Esophagus muscularis mucosa (tissue), 3 donors: ENCODE data around the gene PXYLP1.

Experiments used
- POLR2A ChIP-seq: fragments of 450-650 bp; IDR thresholded peaks from one replicate; pipeline ENCODE4 v1.6.1; 2017; ENCODE audit warnings: antibody characterized with exemption, moderate library complexity, mild to moderate bottlenecking, low read depth
- TF ChIP-seq, protein P1 (sequence below), 3 experiments: fragments of 200-600 bp in 2 of 3; fragments of 450-650 bp in 1 of 3; sonication (generic) in 2 of 3; IDR thresholded peaks; one replicate each; pipeline ENCODE4 v1.5.1; 2017 to 2019; ENCODE audit warnings: antibody characterized with exemption in 3 of 3, mild to moderate bottlenecking in 2 of 3, moderate library complexity in 1 of 3

DNA sequence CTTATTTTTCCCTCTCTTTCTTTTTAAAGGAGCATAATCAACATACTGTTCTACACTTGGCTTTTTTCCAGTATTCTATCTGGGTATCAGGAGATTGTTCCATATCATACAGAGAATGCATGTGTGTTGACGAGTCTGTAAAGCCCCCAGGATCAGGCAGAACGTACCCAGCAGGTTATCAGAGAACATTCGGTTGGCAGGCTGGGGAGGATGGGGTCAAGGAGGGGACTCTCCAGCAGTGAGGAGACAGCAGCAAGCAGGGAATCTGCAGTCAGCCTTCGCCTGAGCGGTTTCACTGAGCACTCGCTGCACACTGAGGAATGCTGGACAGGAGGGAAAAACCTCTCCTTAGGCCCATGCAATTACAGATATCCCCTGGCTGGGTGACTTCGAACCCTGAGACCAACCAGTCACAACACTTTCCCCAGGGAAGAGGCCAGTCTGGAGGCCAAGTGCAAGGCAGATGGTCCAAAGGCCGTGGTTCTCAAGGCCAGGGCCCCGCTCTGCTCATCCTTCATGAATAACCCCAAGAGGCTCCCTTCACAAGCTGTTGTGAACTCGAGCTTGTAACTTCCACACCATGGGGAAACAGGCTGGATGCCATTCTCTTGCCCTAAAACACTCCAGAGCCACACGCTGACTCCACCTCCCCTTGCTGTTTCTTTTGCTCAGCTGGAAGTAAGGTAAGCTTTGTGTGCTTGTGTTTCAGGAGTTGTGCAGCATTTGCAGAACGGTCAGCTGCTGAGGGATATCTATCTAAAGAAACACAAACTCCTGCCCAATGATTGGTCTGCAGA, 60.1 kb downstream of the PXYLP1 start:
- TF ChIP-seq, protein P1, sequence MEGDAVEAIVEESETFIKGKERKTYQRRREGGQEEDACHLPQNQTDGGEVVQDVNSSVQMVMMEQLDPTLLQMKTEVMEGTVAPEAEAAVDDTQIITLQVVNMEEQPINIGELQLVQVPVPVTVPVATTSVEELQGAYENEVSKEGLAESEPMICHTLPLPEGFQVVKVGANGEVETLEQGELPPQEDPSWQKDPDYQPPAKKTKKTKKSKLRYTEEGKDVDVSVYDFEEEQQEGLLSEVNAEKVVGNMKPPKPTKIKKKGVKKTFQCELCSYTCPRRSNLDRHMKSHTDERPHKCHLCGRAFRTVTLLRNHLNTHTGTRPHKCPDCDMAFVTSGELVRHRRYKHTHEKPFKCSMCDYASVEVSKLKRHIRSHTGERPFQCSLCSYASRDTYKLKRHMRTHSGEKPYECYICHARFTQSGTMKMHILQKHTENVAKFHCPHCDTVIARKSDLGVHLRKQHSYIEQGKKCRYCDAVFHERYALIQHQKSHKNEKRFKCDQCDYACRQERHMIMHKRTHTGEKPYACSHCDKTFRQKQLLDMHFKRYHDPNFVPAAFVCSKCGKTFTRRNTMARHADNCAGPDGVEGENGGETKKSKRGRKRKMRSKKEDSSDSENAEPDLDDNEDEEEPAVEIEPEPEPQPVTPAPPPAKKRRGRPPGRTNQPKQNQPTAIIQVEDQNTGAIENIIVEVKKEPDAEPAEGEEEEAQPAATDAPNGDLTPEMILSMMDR (IDR thresholded peaks at IDR 0.05) = no peak
- no peak for TF ChIP-seq POLR2A
